ENCODE results near the gene PHACTR4.
"Not testable (repeated sequence)": the region's sequence is repeated elsewhere in the genome, so short reads cannot be mapped to it uniquely, and the experiment has no call there.

The PHACTR4 gene

GRCh38 chr1:28437924-28438699, 68.6 kb downstream of the PHACTR4 start:
- POLR2A ChIA-PET: no interaction called here
- DNase-seq (ENCODE audit: extremely low spot score): peak; percentile 17
- CTCF ChIA-PET: interaction anchor here (0.9 to 3.1 kb wide), 4 partner anchors 10 to 29 kb away, joined by 3 to 12 read pairs (median 4); no protein-coding TSS in a partner anchor
- TF ChIP-seq CTCF (IDR thresholded peaks at IDR 0.05; ENCODE audit: control extremely low read depth, extremely low read depth, low read depth, missing control alignments): no peak

DNA sequence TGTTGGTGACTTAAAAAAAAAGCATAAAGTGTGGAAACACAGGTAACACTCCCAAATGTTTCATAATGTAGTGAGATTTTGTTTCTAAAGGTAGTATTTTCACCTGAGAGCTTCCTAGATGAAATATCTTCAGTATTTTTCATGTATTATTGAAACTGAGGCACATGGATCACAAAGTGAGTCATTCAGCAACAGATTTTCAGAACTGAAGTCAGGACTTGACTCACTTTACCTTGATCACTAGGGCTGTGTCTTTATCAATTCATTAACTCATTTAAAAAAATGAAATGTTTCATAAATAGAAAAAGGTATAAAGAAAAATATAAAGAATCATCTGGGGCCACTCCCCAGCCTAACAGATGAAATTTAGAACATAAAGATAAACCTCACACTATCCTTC, 69.8 kb downstream of the PHACTR4 start:
- TF ChIP-seq CTCF (IDR thresholded peaks at IDR 0.05; ENCODE audit: control extremely low read depth, extremely low read depth, low read depth, missing control alignments): no peak
- DNase-seq (ENCODE audit: extremely low spot score): no peak
- ChIA-PET POLR2A (no interaction called here), CTCF (interaction anchor here (0.9 to 1.0 kb wide), 3 partner anchors 11 to 30 kb away, joined by 3 to 4 read pairs (median 3); no protein-coding TSS in a partner anchor)

- ChIA-PET CTCF (interaction anchor here (1.2 to 2.2 kb wide), 3 partner anchors 10 to 27 kb away, joined by 3 to 8 read pairs (median 5); no protein-coding TSS in a partner anchor), POLR2A (interaction anchor here (0.6 kb wide), 1 partner anchor 272 kb away, joined by 4 read pairs; no protein-coding TSS in a partner anchor)
- DNase-seq (ENCODE audit: extremely low spot score): no peak
- TF ChIP-seq CTCF (IDR thresholded peaks at IDR 0.05; ENCODE audit: control extremely low read depth, extremely low read depth, low read depth, missing control alignments): no peak
Measured at GRCh38 chr1:28441674-28442073, 72.1 kb downstream of the PHACTR4 start.

DNA sequence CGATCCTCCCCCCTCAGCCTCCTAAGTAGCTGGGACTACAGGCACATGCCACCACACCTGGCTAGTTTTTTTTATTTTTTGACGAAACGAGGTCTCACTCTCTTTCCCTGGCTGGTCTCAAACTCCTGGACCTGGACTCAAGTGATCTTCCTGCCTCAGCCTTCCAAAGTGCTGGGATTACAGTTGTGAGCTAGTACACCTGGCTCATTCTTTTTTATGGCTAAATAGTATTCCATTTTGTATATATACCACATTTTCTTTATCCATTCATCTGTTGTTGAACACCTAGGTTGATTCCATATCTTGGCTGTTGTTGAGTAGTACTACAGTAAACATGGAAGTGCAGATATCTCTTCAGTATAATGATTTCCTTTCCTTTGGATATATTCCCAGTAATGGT, 74.0 kb downstream of the PHACTR4 start:
- no peak for TF ChIP-seq CTCF (IDR thresholded peaks at IDR 0.05; ENCODE audit: control extremely low read depth, extremely low read depth, low read depth, missing control alignments)
- ChIA-PET POLR2A (no interaction called here), CTCF (interaction anchor here (1.2 to 2.2 kb wide), 4 partner anchors 12 to 31 kb away, joined by 3 to 8 read pairs (median 5); no protein-coding TSS in a partner anchor)
- DNase-seq (ENCODE audit: extremely low spot score): no peak

DNA sequence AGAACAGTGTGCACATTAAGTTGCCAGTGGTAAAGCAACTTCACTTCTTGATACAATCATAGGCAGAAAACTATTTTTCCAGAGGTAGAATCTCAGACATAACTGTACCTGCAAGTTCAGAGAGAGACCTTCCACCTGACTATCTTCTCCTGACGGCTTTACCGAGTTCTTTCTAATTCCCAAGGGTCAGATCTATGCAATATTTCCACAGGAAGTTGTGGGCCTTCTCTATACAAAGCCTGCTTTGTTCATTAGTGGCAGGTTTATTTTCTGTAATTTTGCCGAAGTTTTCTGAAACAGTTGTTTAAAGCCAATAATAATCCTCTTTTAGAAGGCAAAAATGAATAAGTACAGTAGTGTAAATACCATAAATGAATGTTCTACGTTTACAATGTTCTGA, 78.1 kb downstream of the PHACTR4 start:
- POLR2A ChIA-PET: no interaction called here
- no peak for TF ChIP-seq CTCF (IDR thresholded peaks at IDR 0.05; ENCODE audit: control extremely low read depth, extremely low read depth, low read depth, missing control alignments)
- CTCF ChIA-PET: no interaction called here
- no peak for DNase-seq (ENCODE audit: extremely low spot score)

DNA sequence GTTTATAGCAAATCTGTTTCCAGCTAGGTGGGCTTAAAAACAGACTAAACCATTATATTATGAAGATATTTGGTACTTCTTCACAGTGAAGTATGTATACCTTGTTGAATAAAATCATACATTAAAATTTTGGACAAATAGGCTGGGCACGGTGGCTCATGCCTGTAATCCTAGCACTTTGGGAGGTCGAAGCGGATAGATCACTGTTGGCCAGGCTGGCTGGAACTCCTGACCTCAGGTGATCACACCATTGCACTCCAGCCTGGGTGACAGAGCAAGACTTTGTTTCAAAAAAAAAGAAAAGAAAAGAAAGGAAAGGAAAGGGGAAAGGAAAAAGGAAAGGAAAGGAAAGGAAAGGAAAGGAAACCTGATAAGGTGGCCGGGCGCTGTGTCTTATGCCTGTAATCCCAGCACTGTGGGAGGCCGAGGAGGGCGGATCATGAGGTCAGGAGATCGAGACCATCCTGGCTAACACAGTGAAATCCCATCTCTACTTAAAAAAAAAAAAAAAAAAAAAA, 78.6 kb downstream of the PHACTR4 start:
- CTCF ChIA-PET; DNase-seq (ENCODE audit: extremely low spot score); POLR2A ChIA-PET: not testable (repeated sequence)

- no peak for TF ChIP-seq CTCF (IDR thresholded peaks at IDR 0.05; ENCODE audit: control extremely low read depth, extremely low read depth, low read depth, missing control alignments)
- DNase-seq (ENCODE audit: extremely low spot score): peak; percentile 69
- ChIA-PET CTCF (no interaction called here), POLR2A (no interaction called here)
Measured at GRCh38 chr1:28449904-28450303, 80.4 kb downstream of the PHACTR4 start.

Data from GM10248 (cell line).